PFSK-1 (cell line): ENCODE data around the gene C4orf36.

ENCODE experiments used
- FOXP2 ChIP-seq: optimal IDR thresholded peaks from 2 replicates; pipeline ENCODE3; 2011; ENCODE audit warnings: borderline replicate concordance, control low read depth, inconsistent platforms; ENCODE audit not compliant: insufficient read depth; ENCODE audit errors: extremely low read length, extremely low read depth
- POLR2AphosphoS5 ChIP-seq: IDR thresholded peaks from 2 replicates; pipeline ENCODE4 v1.6.1; 2012; ENCODE audit warnings: low read depth, mild to moderate bottlenecking, control low read depth, low read length, moderate library complexity
- SIN3A ChIP-seq: IDR thresholded peaks from 2 replicates; pipeline ENCODE4 v1.6.1; 2012; ENCODE audit warnings: mild to moderate bottlenecking, low read length, moderate library complexity, borderline replicate concordance; ENCODE audit not compliant: insufficient read depth
- TAF1 ChIP-seq: IDR thresholded peaks from 2 replicates; pipeline ENCODE4 v1.6.1; 2012; ENCODE audit warnings: low read length, control low read depth, borderline replicate concordance; ENCODE audit not compliant: insufficient read depth
- TF ChIP-seq, protein P1 (sequence below), 2 experiments: IDR thresholded peaks; 2 replicates each; pipeline versions ENCODE4 v1.6.1 to v1.8.0; 2011 to 2012; ENCODE audit warnings: low read depth in 2 of 2, low read length in 2 of 2, control low read depth in 1 of 2, inconsistent platforms in 1 of 2, mild to moderate bottlenecking in 1 of 2, moderate library complexity in 1 of 2; ENCODE audit not compliant: insufficient read depth in 1 of 2

Gene C4orf36

DNA sequence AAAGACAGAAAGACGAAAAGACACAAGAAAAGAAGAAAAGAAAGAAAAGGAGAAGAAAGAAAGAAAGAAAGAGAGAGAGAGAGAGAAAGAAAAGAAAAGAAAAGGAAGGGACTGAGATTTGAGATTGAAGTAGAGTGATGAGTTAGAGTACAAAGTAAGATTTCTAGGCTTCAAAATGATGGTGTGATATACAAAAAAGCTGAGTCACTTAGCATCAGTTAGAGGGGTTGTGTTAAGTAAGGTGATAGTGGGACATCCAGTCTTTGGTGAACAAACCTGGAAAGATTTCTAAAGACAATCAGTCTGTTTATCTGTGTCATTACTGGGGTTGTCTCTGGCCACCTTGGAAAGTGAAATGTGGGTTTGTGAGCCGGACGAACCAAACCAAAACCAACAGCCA is 56.5 kb downstream of the C4orf36 start:
- TF ChIP-seq POLR2AphosphoS5 (no peak), SIN3A (no peak), FOXP2 (no peak), TAF1 (no peak)
- TF ChIP-seq, protein P1, sequence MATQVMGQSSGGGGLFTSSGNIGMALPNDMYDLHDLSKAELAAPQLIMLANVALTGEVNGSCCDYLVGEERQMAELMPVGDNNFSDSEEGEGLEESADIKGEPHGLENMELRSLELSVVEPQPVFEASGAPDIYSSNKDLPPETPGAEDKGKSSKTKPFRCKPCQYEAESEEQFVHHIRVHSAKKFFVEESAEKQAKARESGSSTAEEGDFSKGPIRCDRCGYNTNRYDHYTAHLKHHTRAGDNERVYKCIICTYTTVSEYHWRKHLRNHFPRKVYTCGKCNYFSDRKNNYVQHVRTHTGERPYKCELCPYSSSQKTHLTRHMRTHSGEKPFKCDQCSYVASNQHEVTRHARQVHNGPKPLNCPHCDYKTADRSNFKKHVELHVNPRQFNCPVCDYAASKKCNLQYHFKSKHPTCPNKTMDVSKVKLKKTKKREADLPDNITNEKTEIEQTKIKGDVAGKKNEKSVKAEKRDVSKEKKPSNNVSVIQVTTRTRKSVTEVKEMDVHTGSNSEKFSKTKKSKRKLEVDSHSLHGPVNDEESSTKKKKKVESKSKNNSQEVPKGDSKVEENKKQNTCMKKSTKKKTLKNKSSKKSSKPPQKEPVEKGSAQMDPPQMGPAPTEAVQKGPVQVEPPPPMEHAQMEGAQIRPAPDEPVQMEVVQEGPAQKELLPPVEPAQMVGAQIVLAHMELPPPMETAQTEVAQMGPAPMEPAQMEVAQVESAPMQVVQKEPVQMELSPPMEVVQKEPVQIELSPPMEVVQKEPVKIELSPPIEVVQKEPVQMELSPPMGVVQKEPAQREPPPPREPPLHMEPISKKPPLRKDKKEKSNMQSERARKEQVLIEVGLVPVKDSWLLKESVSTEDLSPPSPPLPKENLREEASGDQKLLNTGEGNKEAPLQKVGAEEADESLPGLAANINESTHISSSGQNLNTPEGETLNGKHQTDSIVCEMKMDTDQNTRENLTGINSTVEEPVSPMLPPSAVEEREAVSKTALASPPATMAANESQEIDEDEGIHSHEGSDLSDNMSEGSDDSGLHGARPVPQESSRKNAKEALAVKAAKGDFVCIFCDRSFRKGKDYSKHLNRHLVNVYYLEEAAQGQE (IDR thresholded peaks at IDR 0.05; ENCODE audit: insufficient read depth in 1 of 2, low read depth in 2 of 2, low read length in 2 of 2), result no peak

DNA sequence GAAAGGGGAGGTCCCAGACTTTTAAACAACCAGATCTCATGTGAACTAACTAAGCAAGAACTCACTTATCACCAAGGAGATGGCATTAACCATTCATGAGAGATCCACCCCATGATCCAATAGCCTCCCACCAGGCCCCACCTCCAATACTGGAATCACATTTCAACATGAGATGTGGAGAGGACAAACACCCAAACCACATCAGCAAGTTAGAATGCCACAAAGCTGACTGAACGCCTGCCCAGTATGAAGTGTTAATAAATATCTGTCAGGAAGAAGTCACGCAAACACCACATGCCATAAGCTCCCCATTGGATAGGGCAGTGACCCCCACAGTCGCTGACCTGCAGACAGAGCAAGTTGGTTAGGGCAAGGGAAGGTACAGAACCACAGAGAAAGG is 57.3 kb downstream of the C4orf36 start:
- TF ChIP-seq SIN3A (no peak), POLR2AphosphoS5 (no peak), FOXP2 (no peak), TAF1 (no peak)
- TF ChIP-seq, protein P1 (IDR thresholded peaks at IDR 0.05; ENCODE audit: insufficient read depth in 1 of 2, low read depth in 2 of 2, low read length in 2 of 2), result no peak

DNA sequence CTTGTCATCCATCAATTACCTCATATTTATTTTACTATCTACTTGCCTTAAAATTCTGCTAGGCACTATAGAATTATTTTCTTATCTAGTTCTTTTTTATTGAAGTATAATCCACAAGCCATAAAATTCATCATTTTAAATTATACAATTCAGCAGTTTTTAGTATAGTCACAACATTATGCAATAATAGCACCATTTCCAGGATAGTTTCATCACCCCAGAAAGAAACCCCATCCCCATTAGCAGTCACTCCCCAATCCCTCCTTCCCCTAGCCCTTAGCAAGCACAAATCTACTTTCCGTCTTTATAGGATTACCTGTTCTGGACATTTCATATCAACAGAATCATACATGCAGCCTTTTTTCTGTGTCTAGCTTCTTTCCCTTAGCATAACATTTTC is 58.6 kb downstream of the C4orf36 start:
- TF ChIP-seq POLR2AphosphoS5 (no peak), SIN3A (no peak), TAF1 (no peak), FOXP2 (no peak)
- TF ChIP-seq, protein P1 (IDR thresholded peaks at IDR 0.05; ENCODE audit: insufficient read depth in 1 of 2, low read depth in 2 of 2, low read length in 2 of 2), result no peak

DNA sequence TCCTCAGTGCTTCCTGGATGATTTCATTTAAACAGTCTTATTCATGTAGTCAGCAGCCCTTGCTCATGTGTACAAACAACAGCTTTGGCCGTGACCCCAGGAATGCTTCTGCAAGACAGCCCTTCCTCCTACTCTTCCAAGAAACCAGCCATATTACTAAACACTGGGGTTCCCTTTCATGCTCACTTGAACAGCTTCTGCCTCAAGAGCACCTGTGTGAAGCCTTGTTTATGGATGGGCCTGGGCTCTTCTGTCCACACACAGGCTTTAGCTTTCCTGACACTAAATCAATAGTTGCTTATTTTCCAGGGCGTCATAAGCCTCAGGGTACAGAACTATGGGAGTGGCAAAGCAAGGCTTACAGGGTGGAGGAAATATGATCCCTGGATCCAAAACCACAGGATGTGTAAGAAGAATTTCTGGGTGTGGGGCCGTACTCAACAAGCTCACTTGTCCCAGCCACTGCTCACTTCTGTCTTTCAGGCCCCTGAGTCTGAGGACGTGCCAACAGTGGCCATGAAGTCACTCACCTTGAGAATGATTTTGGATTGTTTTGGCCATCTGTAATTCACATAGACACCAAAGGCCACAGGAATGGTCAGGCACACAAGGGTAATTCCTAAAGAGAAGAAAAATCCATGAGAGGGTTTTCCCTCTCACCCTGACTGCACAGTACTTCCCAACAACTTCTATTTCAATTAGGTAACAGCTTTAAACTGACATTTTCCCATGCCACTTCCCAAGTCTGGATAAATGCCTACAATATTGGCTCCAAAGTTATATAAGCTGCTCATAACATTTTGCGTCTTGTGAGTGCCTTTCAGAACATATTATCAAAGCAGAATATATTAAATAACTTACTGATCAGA is 60.7 kb downstream of the C4orf36 start:
- TF ChIP-seq SIN3A, result no peak
- TF ChIP-seq POLR2AphosphoS5, result no peak
- TF ChIP-seq, protein P1 (IDR thresholded peaks at IDR 0.05; ENCODE audit: insufficient read depth in 1 of 2, low read depth in 2 of 2, low read length in 2 of 2), result no peak
- TF ChIP-seq TAF1, result no peak
- no peak for TF ChIP-seq FOXP2
